SK-N-SH (cell line): ENCODE measurements around the gene NAGK. TPM values are rescaled to one million over a fixed set of nuclear protein-coding genes. Genes with fewer than 3 reads are reported as not detected.
"Not testable (repeated sequence)": the region's sequence is repeated elsewhere in the genome, so short reads cannot be mapped to it uniquely, and the experiment has no call there.

Experiments used
- CTCF ChIA-PET: fragments of 300-600, 350-600 bp; formaldehyde crosslinking; extraction: SDS; loops from one replicate; lab custom pipeline; 2021; lab: Yijun Ruan, JAX
- POLR2A ChIA-PET: fragments of 350-600 bp; sonication (Branson Sonifier 250); formaldehyde crosslinking; extraction: SDS; loops from one replicate; lab custom pipeline; 2020; ENCODE audit warnings: antibody characterized with exemption, inconsistent platforms; lab: Yijun Ruan, JAX
- DNase-seq: peaks from one replicate; pipeline ENCODE4 v3.0.0; 2012
- H2AFZ ChIP-seq: fragments of 200-600 bp; sonication (generic); 2 replicates; pipeline ENCODE4 v1.8.1; 2016; ENCODE audit warnings: antibody characterized with exemption, mild to moderate bottlenecking, low read depth
- H3F3A ChIP-seq: fragments of 200-600 bp; sonication (generic); replicated peaks from 2 replicates; pipeline ENCODE3; 2016; ENCODE audit warnings: antibody characterized with exemption, mild to moderate bottlenecking; ENCODE audit not compliant: insufficient read depth
- H3K27ac ChIP-seq, 2 experiments: fragments of 200-500 bp in 1 of 2; fragments of 200-600 bp in 1 of 2; sonication (Bioruptor generic) in 1 of 2; sonication (generic), shearing (Covaris generic) in 1 of 2; 2 replicates each; pipeline versions ENCODE4 v1.5.1 to v1.6.1; 2014 to 2016; ENCODE audit warnings: low read depth in 2 of 2, inconsistent platforms in 1 of 2, low read length in 1 of 2, mild to moderate bottlenecking in 1 of 2, mixed read lengths in 1 of 2
- H3K27me3 ChIP-seq: fragments of 200-600 bp; sonication (generic), shearing (Covaris generic); 2 replicates; pipeline ENCODE4 v1.6.1; 2016; ENCODE audit warnings: mixed run types; ENCODE audit not compliant: insufficient read depth
- H3K36me3 ChIP-seq, 2 experiments: fragments of 200-500 bp in 1 of 2; fragments of 200-600 bp in 1 of 2; sonication (Bioruptor generic) in 1 of 2; sonication (generic) in 1 of 2; replicated peaks in 1 of 2; 2 replicates each; pipeline versions ENCODE3 to v1.5.1; 2014 to 2016; ENCODE audit warnings: low read length in 1 of 2, mild to moderate bottlenecking in 1 of 2; ENCODE audit not compliant: insufficient read depth in 2 of 2, control insufficient read depth in 1 of 2
- H3K4me1 ChIP-seq, 2 experiments: fragments of 200-500 bp in 1 of 2; fragments of 200-600 bp in 1 of 2; sonication (Bioruptor generic) in 1 of 2; sonication (generic), shearing (Covaris generic) in 1 of 2; 2 replicates each; pipeline versions ENCODE4 v1.5.1 to v1.6.1; 2014 to 2016; ENCODE audit warnings: low read depth in 1 of 2, low read length in 1 of 2, mixed run types in 1 of 2; ENCODE audit not compliant: insufficient read depth in 2 of 2, control insufficient read depth in 1 of 2
- H3K4me2 ChIP-seq: fragments of 200-600 bp; sonication (generic), shearing (Covaris generic); 2 replicates; pipeline ENCODE4 v1.6.1; 2017; ENCODE audit warnings: mixed run types
- H3K4me3 ChIP-seq, 2 experiments: fragments of 200-500 bp in 1 of 2; fragments of 200-600 bp in 1 of 2; sonication (Bioruptor generic) in 1 of 2; sonication (generic), shearing (Covaris generic) in 1 of 2; 2 replicates each; pipeline versions ENCODE4 v1.5.1 to v1.8.1; 2014 to 2016; ENCODE audit warnings: low read depth in 2 of 2, inconsistent platforms in 1 of 2, low read length in 1 of 2, mild to moderate bottlenecking in 1 of 2, mixed read lengths in 1 of 2, moderate library complexity in 1 of 2
- H3K79me2 ChIP-seq: fragments of 200-600 bp; sonication (generic); 2 replicates; pipeline ENCODE4 v1.8.1; 2017; ENCODE audit warnings: mild to moderate bottlenecking; ENCODE audit not compliant: insufficient read depth
- H3K9ac ChIP-seq: fragments of 200-600 bp; sonication (generic); 2 replicates; pipeline ENCODE4 v1.6.1; 2017; ENCODE audit warnings: mixed run types
- H3K9me2 ChIP-seq: fragments of 200-600 bp; sonication (generic); 2 replicates; pipeline ENCODE4 v1.6.1; 2017; ENCODE audit warnings: mixed run types
- H3K9me3 ChIP-seq: fragments of 200-600 bp; sonication (generic); 2 replicates; pipeline ENCODE4 v1.6.1; 2017; ENCODE audit warnings: mixed run types, mild to moderate bottlenecking, moderate library complexity
- H4K20me1 ChIP-seq: fragments of 200-600 bp; sonication (generic); 2 replicates; pipeline ENCODE4 v1.6.1; 2017; ENCODE audit warnings: mild to moderate bottlenecking, mixed run types; ENCODE audit not compliant: insufficient read depth
- USF1 ChIP-seq: IDR thresholded peaks from 2 replicates; pipeline ENCODE4 v1.4.0; 2012; ENCODE audit warnings: low read depth, borderline replicate concordance
- YY1 ChIP-seq: IDR thresholded peaks from 2 replicates; pipeline ENCODE4 v1.4.0; 2012; ENCODE audit warnings: low read depth, mild to moderate bottlenecking
- WGBS: methylation state at CpG from one replicate; pipeline ENCODE4 v1.1.6; 2017; ENCODE audit warnings: low lambda C conversion rate; 5-methylcytosine and 5-hydroxymethylcytosine counted together
- polyA plus RNA-seq, 3 experiments: library from polyadenylated mRNA; depleted of rRNA; stranded (reverse); fragments of >200 nt; gene quantifications; 2 replicates each; pipeline ENCODE4 v1.2.3, GENCODE V29; 2012

NAGK gene
- polyA plus RNA-seq, 1 of the 3 experiments (the other 2 are of a cell fraction), result 83.6 TPM

- peak; percentile 65; the same call in 1 of the 2 replicates for TF ChIP-seq YY1
- TF ChIP-seq USF1, result peak; percentile 89
These were observed at the start of gene NAGK (continued) for GRCh38 chr2:71068218-71069035.

- H3K36me3 ChIP-seq, POLR2A ChIA-PET: not testable (repeated sequence)
- CTCF ChIA-PET, result interaction anchor here (0.8 kb wide), 1 partner anchor 19 kb away, joined by 3 read pairs; no protein-coding TSS in a partner anchor
These were observed 48.5 kb upstream of the NAGK start for GRCh38 chr2:71019989-71020388.

GRCh38 chr2:71021394-71021793 lies 47.1 kb upstream of the NAGK start:
- H3K4me1 ChIP-seq, H2AFZ ChIP-seq, H3K4me3 ChIP-seq, H4K20me1 ChIP-seq, H3K9me3 ChIP-seq, POLR2A ChIA-PET, H3K4me2 ChIP-seq, H3K36me3 ChIP-seq, H3F3A ChIP-seq, H3K79me2 ChIP-seq, H3K9me2 ChIP-seq, H3K9ac ChIP-seq, DNase-seq, H3K27ac ChIP-seq: not testable (repeated sequence)
- WGBS, result 46% methylated on average over 10 of the region's 14 CpGs
- CTCF ChIA-PET, result interaction anchor here (0.8 kb wide), 1 partner anchor 20 kb away, joined by 5 read pairs; no protein-coding TSS in a partner anchor
- peaks cover 37% of the 10 kb centered on the region; the same call in 1 of the 2 replicates for H3K27me3 ChIP-seq

More at GRCh38 chr2:71019989-71020388, 48.5 kb upstream of the NAGK start:
- H3K27me3 ChIP-seq, result peaks cover 28% of the 10 kb centered on the region; the same call in 1 of the 2 replicates
- not testable (repeated sequence) for H3K79me2 ChIP-seq, H3K4me1 ChIP-seq, H3K9me2 ChIP-seq, H3K4me2 ChIP-seq, H3F3A ChIP-seq, H3K9me3 ChIP-seq, H4K20me1 ChIP-seq, DNase-seq, H3K4me3 ChIP-seq, H3K27ac ChIP-seq, H3K9ac ChIP-seq, H2AFZ ChIP-seq
- WGBS, result 41% methylated on average over 6 of the region's 6 CpGs

- H3K27ac ChIP-seq, H3K9me3 ChIP-seq, H2AFZ ChIP-seq, H3K9me2 ChIP-seq, CTCF ChIA-PET, H3K4me2 ChIP-seq, H3K4me3 ChIP-seq, H3K79me2 ChIP-seq, H3K9ac ChIP-seq, H4K20me1 ChIP-seq, DNase-seq, H3K36me3 ChIP-seq, H3K4me1 ChIP-seq, POLR2A ChIA-PET, H3F3A ChIP-seq: not testable (repeated sequence)
- 43% methylated on average over 13 of the region's 15 CpGs for WGBS
- H3K27me3 ChIP-seq, result peaks cover 37% of the 10 kb centered on the region; the same call in 1 of the 2 replicates
These were observed 44.8 kb upstream of the NAGK start for GRCh38 chr2:71023553-71024243.

GRCh38 chr2:71036296-71036695 lies 32.2 kb upstream of the NAGK start:
- CTCF ChIA-PET, result not testable (repeated sequence)

More at GRCh38 chr2:71036296-71036695, 32.2 kb upstream of the NAGK start:
- DNase-seq, H3F3A ChIP-seq, H4K20me1 ChIP-seq, H3K9me2 ChIP-seq, H3K27ac ChIP-seq, H3K9me3 ChIP-seq, H3K9ac ChIP-seq, H3K36me3 ChIP-seq, H3K4me1 ChIP-seq, H3K79me2 ChIP-seq, H3K4me2 ChIP-seq, POLR2A ChIA-PET, H2AFZ ChIP-seq, H3K4me3 ChIP-seq: not testable (repeated sequence)
- WGBS, result 46% methylated on average over 8 of the region's 8 CpGs
- H3K27me3 ChIP-seq, result peaks cover 16% of the 10 kb centered on the region; the same call in 1 of the 2 replicates
